ENCODE measurements around the gene PI4K2B. TPM values are rescaled to one million over a fixed set of nuclear protein-coding genes. Genes with fewer than 3 reads are reported as not detected.

Gene PI4K2B
- total and polyA plus RNA-seq, 2 of the 13 experiments (the other 11 are each of a cell fraction or from before 2014, with no cell fraction given): 6.9 to 25.8 TPM

- Histone ChIP-seq H3K27ac (ENCODE audit: extremely low read length, insufficient read depth, low read length) (no peak overlapping the region), H3K4me1 (ENCODE audit: insufficient read depth, low read length) (peaks cover 26% of the 10 kb centered on the region), H3K4me2 (ENCODE audit: low read depth, low read length) (no peak overlapping the region), H2AFZ (ENCODE audit: low read length) (no peak overlapping the region), H3K36me3 (replicated peaks in 1 of 2; ENCODE audit: control insufficient read depth in 1 of 2, insufficient read depth in 2 of 2, low read length in 2 of 2) (no peaks in the 10 kb centered on the region), H3K9me3 (ENCODE audit: low read length) (no peaks in the 10 kb centered on the region; the same call in 1 of the 2 replicates), H3K9ac (ENCODE audit: insufficient read depth, low read depth, low read length) (no peak overlapping the region), H4K20me1 (ENCODE audit: insufficient read depth, low read length) (no peaks in the 10 kb centered on the region), H3K79me2 (ENCODE audit: insufficient read depth, low read length) (no peaks in the 10 kb centered on the region), H3K4me3 (replicated peaks in 1 of 3; ENCODE audit: insufficient read depth in 1 of 3, low read depth in 2 of 3, low read length in 3 of 3) (no peak overlapping the region), H3K27me3 (ENCODE audit: control insufficient read depth in 1 of 2, insufficient read depth in 2 of 2, low read length in 2 of 2) (no peaks in the 10 kb centered on the region)
- 47% methylated on average over 3 of the region's 3 CpGs for WGBS (ENCODE audit: low lambda C conversion rate)
- CTCF ChIA-PET (ENCODE audit: low intra/inter-chr PET ratio, low total read pairs): no interaction called here
- POLR2A ChIA-PET: no interaction called here
- intact Hi-C loops (cut with micrococcal nuclease; ENCODE audit: unreplicated experiment) (no loop called here), in situ Hi-C loops (cut with HindIII; ENCODE audit: extremely low pct_ligation_motif_present, low pct_unique_long_range_greater_than_20kb) (no loop called here)
- BruUV-seq (replicated peaks): no TSS peak
- DNase-seq (ENCODE audit: low spot score) (no peak), FAIRE-seq (no peak), ATAC-seq (peak; percentile 62)
- TF ChIP-seq ZSCAN31 (CRISPR knock-in tag; IDR thresholded peaks at IDR 0.05; ENCODE audit: low read depth): no peak
- no peak for TF ChIP-seq ZNF703 (CRISPR knock-in tag; IDR thresholded peaks at IDR 0.05; ENCODE audit: borderline replicate concordance)
- no peak for TF ChIP-seq GLMP (CRISPR knock-in tag; IDR thresholded peaks at IDR 0.05; ENCODE audit: borderline replicate concordance)
Measured at GRCh38 chr4:25284466-25284865, 50.6 kb downstream of the PI4K2B start.

GRCh38 chr4:25290490-25291067, 56.7 kb downstream of the PI4K2B start:
- DNase-seq (ENCODE audit: low spot score) (peak; percentile 44), FAIRE-seq (no peak), ATAC-seq (peak; percentile 93)
- Histone ChIP-seq H3K9ac (ENCODE audit: insufficient read depth, low read depth, low read length) (no peak overlapping the region; the same call in 1 of the 2 replicates), H2AFZ (ENCODE audit: low read length) (peak overlapping the region; percentile 57), H4K20me1 (ENCODE audit: insufficient read depth, low read length) (no peaks in the 10 kb centered on the region), H3K4me2 (ENCODE audit: low read depth, low read length) (peak overlapping the region; percentile 78), H3K4me3 (replicated peaks in 1 of 3; ENCODE audit: insufficient read depth in 1 of 3, low read depth in 2 of 3, low read length in 3 of 3) (peak overlapping the region; percentile 30 to 56 (median 37); a peak in 5 of 6 replicates), H3K27me3 (ENCODE audit: control insufficient read depth in 1 of 2, insufficient read depth in 2 of 2, low read length in 2 of 2) (no peaks in the 10 kb centered on the region), H3K27ac (ENCODE audit: extremely low read length, insufficient read depth, low read length) (no peak overlapping the region), H3K79me2 (ENCODE audit: insufficient read depth, low read length) (no peaks in the 10 kb centered on the region), H3K9me3 (ENCODE audit: low read length) (no peaks in the 10 kb centered on the region; the same call in 1 of the 2 replicates), H3K4me1 (ENCODE audit: insufficient read depth, low read length) (peaks cover 26% of the 10 kb centered on the region), H3K36me3 (replicated peaks in 1 of 2; ENCODE audit: control insufficient read depth in 1 of 2, insufficient read depth in 2 of 2, low read length in 2 of 2) (no peaks in the 10 kb centered on the region)
- BruUV-seq (replicated peaks): no TSS peak
- ChIA-PET CTCF (ENCODE audit: low intra/inter-chr PET ratio, low total read pairs) (no interaction called here), POLR2A (interaction anchor here (1.5 kb wide), 1 partner anchor 21 kb away, joined by 8 read pairs; the partner anchor contains the start of gene ZCCHC4)
- in situ Hi-C loops (cut with HindIII; ENCODE audit: extremely low pct_ligation_motif_present, low pct_unique_long_range_greater_than_20kb): no loop called here
- 7% methylated on average over 5 of the region's 11 CpGs for WGBS (ENCODE audit: low lambda C conversion rate)
- intact Hi-C loops (cut with micrococcal nuclease; ENCODE audit: unreplicated experiment): no loop called here
- TF ChIP-seq RXRB (CRISPR knock-in tag; IDR thresholded peaks at IDR 0.05; ENCODE audit: borderline replicate concordance) (no peak), ZNF772 (CRISPR knock-in tag; IDR thresholded peaks at IDR 0.05) (0 out of 2 replicates have a peak, but pooled peaks have one; percentile 43), ZNF768 (CRISPR knock-in tag; IDR thresholded peaks at IDR 0.05) (peak; percentile 25; the same call in 1 of the 2 replicates), MXD4 (CRISPR knock-in tag; IDR thresholded peaks at IDR 0.05) (no peak), NFE2L1 (CRISPR knock-in tag; IDR thresholded peaks at IDR 0.05; ENCODE audit: borderline replicate concordance) (no peak), SIX1 (CRISPR knock-in tag; IDR thresholded peaks at IDR 0.05; ENCODE audit: borderline replicate concordance) (no peak), PITX1 (CRISPR knock-in tag; IDR thresholded peaks at IDR 0.05) (peak; percentile 25; the same call in 1 of the 2 replicates), NRL (CRISPR knock-in tag; IDR thresholded peaks at IDR 0.05; ENCODE audit: borderline replicate concordance) (no peak), SAP130 (CRISPR knock-in tag; IDR thresholded peaks at IDR 0.05; ENCODE audit: low read depth) (no peak), PCBP2 (optimal IDR thresholded peaks at IDR 0.05; ENCODE audit: low read depth, low read length, poor library complexity, severe bottlenecking) (no peak), SETDB1 (CRISPR knock-in tag; IDR thresholded peaks at IDR 0.05; ENCODE audit: borderline replicate concordance) (no peak), SALL2 (CRISPR knock-in tag; IDR thresholded peaks at IDR 0.05) (no peak), ZNF382 (CRISPR knock-in tag; IDR thresholded peaks at IDR 0.05; ENCODE audit: borderline replicate concordance) (no peak)

Data from HepG2 (cell line).